IMR-90 (cell line): ENCODE data around the gene LGALS1. TPM values are rescaled to one million over a fixed set of nuclear protein-coding genes. Genes with fewer than 3 reads are reported as not detected.

Source experiments
- ATAC-seq: fragments of 200-7000 bp; cut with Tn5 transposase; 2 replicates; pipeline ENCODE4 v1.9.1; 2020; ENCODE audit warnings: low read depth, mild to moderate bottlenecking, moderate library complexity
- BruUV-seq: library from RNA; stranded (reverse); fragments of 400-500 nt; replicated peaks from 2 replicates; lab custom pipeline; 2021; lab: Mats Ljungman, UMichigan
- CTCF ChIA-PET: fragments of 300-600 bp; formaldehyde crosslinking; extraction: SDS; loops from one replicate; lab custom pipeline; 2021; ENCODE audit warnings: antibody characterized with exemption; lab: Yijun Ruan, JAX
- POLR2A ChIA-PET: fragments of 300-600 bp; sonication (Branson Sonifier 250); formaldehyde crosslinking; loops from one replicate; lab custom pipeline; 2022; ENCODE audit warnings: antibody characterized with exemption; ENCODE audit not compliant: unreplicated experiment; lab: Charles Lee
- DNase-seq: peaks from one replicate; pipeline ENCODE4 v3.0.0; 2013
- H2AFZ ChIP-seq: replicated peaks from 2 replicates; pipeline ENCODE3; 2013; ENCODE audit warnings: low read length, mild to moderate bottlenecking; ENCODE audit not compliant: poor library complexity
- H2AK5ac ChIP-seq: 2 replicates; pipeline ENCODE4 v1.6.1; 2013; ENCODE audit warnings: low read depth, low read length, inconsistent platforms
- H2AK9ac ChIP-seq: replicated peaks from 2 replicates; pipeline ENCODE3; 2013; ENCODE audit warnings: mild to moderate bottlenecking, low read depth, low read length, moderate library complexity; ENCODE audit not compliant: poor library complexity
- H2BK120ac ChIP-seq: 2 replicates; pipeline ENCODE4 v1.6.1; 2013; ENCODE audit warnings: low read depth, low read length, inconsistent platforms
- H2BK15ac ChIP-seq: 3 replicates; pipeline ENCODE4 v1.6.1; 2013; ENCODE audit warnings: low read depth, low read length, inconsistent platforms
- H2BK20ac ChIP-seq: 2 replicates; pipeline ENCODE4 v1.6.1; 2013; ENCODE audit warnings: low read depth, mild to moderate bottlenecking, inconsistent platforms, low read length, moderate library complexity
- H2BK5ac ChIP-seq: 2 replicates; pipeline ENCODE4 v1.6.1; 2013; ENCODE audit warnings: mild to moderate bottlenecking, low read depth, low read length, inconsistent platforms; ENCODE audit not compliant: poor library complexity, severe bottlenecking
- H3K14ac ChIP-seq: replicated peaks from 2 replicates; pipeline ENCODE4 v1.6.1; 2013; ENCODE audit warnings: low read depth, low read length, inconsistent platforms
- H3K18ac ChIP-seq: 2 replicates; pipeline ENCODE4 v1.6.1; 2013; ENCODE audit warnings: low read depth, low read length, control low read depth
- H3K23ac ChIP-seq: 2 replicates; pipeline ENCODE4 v1.6.1; 2013; ENCODE audit warnings: low read depth, low read length, inconsistent platforms
- H3K27ac ChIP-seq: 2 replicates; pipeline ENCODE4 v1.5.1; 2013; ENCODE audit warnings: mild to moderate bottlenecking, control low read depth, low read length; ENCODE audit not compliant: insufficient read depth
- H3K27me3 ChIP-seq: 2 replicates; pipeline ENCODE4 v1.6.1; 2013; ENCODE audit warnings: low read length; ENCODE audit not compliant: control insufficient read depth, insufficient read depth
- H3K36me3 ChIP-seq: 2 replicates; pipeline ENCODE4 v1.6.1; 2013; ENCODE audit warnings: low read length, mixed read lengths; ENCODE audit not compliant: control insufficient read depth, insufficient read depth
- H3K4ac ChIP-seq: 2 replicates; pipeline ENCODE4 v1.6.1; 2013; ENCODE audit warnings: low read depth, low read length, inconsistent platforms
- H3K4me1 ChIP-seq: 2 replicates; pipeline ENCODE4 v1.6.1; 2013; ENCODE audit warnings: low read length, mixed read lengths; ENCODE audit not compliant: control insufficient read depth, insufficient read depth
- H3K4me2 ChIP-seq: 2 replicates; pipeline ENCODE4 v1.6.1; 2013; ENCODE audit warnings: low read depth, mild to moderate bottlenecking, control low read depth, low read length, moderate library complexity
- H3K4me3 ChIP-seq: 2 replicates; pipeline ENCODE4 v1.5.1; 2013; ENCODE audit warnings: low read depth, mild to moderate bottlenecking, control low read depth, low read length, moderate library complexity; ENCODE audit not compliant: insufficient read depth
- H3K56ac ChIP-seq: 2 replicates; pipeline ENCODE4 v1.6.1; 2013; ENCODE audit warnings: low read length, inconsistent platforms; ENCODE audit not compliant: insufficient read depth; ENCODE audit errors: extremely low read depth
- H3K79me1 ChIP-seq, 2 experiments: 2 replicates each; pipeline ENCODE4 v1.6.1; 2013; ENCODE audit warnings: low read length in 2 of 2, inconsistent platforms in 1 of 2, low read depth in 1 of 2
- H3K9ac ChIP-seq: 2 replicates; pipeline ENCODE4 v1.6.1; 2013; ENCODE audit warnings: low read depth, low read length, control low read depth
- H3K9me1 ChIP-seq: 2 replicates; pipeline ENCODE4 v1.6.1; 2013; ENCODE audit warnings: low read length, inconsistent platforms; ENCODE audit not compliant: insufficient read depth
- H3K9me3 ChIP-seq: 2 replicates; pipeline ENCODE4 v1.6.1; 2013; ENCODE audit warnings: low read length; ENCODE audit not compliant: control insufficient read depth, insufficient read depth
- H4K20me1 ChIP-seq: 2 replicates; pipeline ENCODE4 v1.6.1; 2013; ENCODE audit warnings: low read length, inconsistent platforms; ENCODE audit not compliant: insufficient read depth
- H4K5ac ChIP-seq: 2 replicates; pipeline ENCODE4 v1.6.1; 2013; ENCODE audit warnings: mild to moderate bottlenecking, low read depth, low read length, control low read depth
- H4K8ac ChIP-seq, 2 experiments: 2 replicates each; pipeline ENCODE4 v1.6.1; 2013; ENCODE audit warnings: low read depth in 2 of 2, low read length in 2 of 2, control low read depth in 1 of 2, inconsistent platforms in 1 of 2
- H4K91ac ChIP-seq: 2 replicates; pipeline ENCODE4 v1.6.1; 2013; ENCODE audit warnings: low read depth, low read length, inconsistent platforms; ENCODE audit not compliant: insufficient read depth
- BHLHE40 ChIP-seq: fragments of 150-350 bp; IDR thresholded peaks from 2 replicates; pipeline ENCODE4 v1.6.1; 2016; ENCODE audit warnings: mild to moderate bottlenecking, low read depth, low read length
- CTCF ChIP-seq: conservative IDR thresholded peaks from 2 replicates; pipeline ENCODE4 v1.5.1; 2012; ENCODE audit warnings: mild to moderate bottlenecking, low read depth, low read length, improper control_type of control experiment
- FOS ChIP-seq: fragments of 150-350 bp; IDR thresholded peaks from 2 replicates; pipeline ENCODE4 v1.6.1; 2016; ENCODE audit warnings: low read depth, low read length
- MAFK ChIP-seq: IDR thresholded peaks from 2 replicates; pipeline ENCODE4 v1.6.1; 2012; ENCODE audit warnings: low read depth, low read length, improper control_type of control experiment
- MAZ ChIP-seq: IDR thresholded peaks from 2 replicates; pipeline ENCODE4 v1.6.1; 2012; ENCODE audit warnings: low read depth, mild to moderate bottlenecking, low read length, improper control_type of control experiment, moderate library complexity, borderline replicate concordance
- MXI1 ChIP-seq: IDR thresholded peaks from 2 replicates; pipeline ENCODE4 v1.6.1; 2012; ENCODE audit warnings: low read depth, mild to moderate bottlenecking, low read length, moderate library complexity, borderline replicate concordance
- NFE2L2 ChIP-seq: fragments of 150-350 bp; IDR thresholded peaks from 2 replicates; pipeline ENCODE4 v1.6.1; 2016; ENCODE audit warnings: low read depth, mild to moderate bottlenecking, low read length
- POLR2A ChIP-seq: IDR thresholded peaks from 2 replicates; pipeline ENCODE4 v1.6.1; 2012; ENCODE audit warnings: mild to moderate bottlenecking, low read depth, low read length
- RAD21 ChIP-seq: IDR thresholded peaks from 2 replicates; pipeline ENCODE4 v1.6.1; 2012; ENCODE audit warnings: low read length, improper control_type of control experiment
- RFX5 ChIP-seq: IDR thresholded peaks from 2 replicates; pipeline ENCODE4 v1.8.0; 2012; ENCODE audit warnings: low read depth, mild to moderate bottlenecking, low read length, moderate library complexity
- SMC3 ChIP-seq: fragments of 150-350 bp; IDR thresholded peaks from 2 replicates; pipeline ENCODE4 v1.6.1; 2016; ENCODE audit warnings: low read depth, mild to moderate bottlenecking, antibody characterized with exemption, low read length, moderate library complexity
- WGBS, 2 experiments: methylation state at CpG; one replicate each; pipeline versions ENCODE4 v1.1.5 to v1.1.7; 2013; ENCODE audit warnings: missing lambda C conversion rate in 2 of 2; ENCODE audit not compliant: insufficient read length in 1 of 2; ENCODE audit errors: extremely low coverage in 2 of 2; 5-methylcytosine and 5-hydroxymethylcytosine counted together
- dilution Hi-C: fragments of 300-500 bp; cut with HindIII; formaldehyde crosslinking; loops from one replicate; pipeline ENCODE4 v1.14.3; 2018; ENCODE audit warnings: low sequenced_read_pairs; ENCODE audit not compliant: unreplicated experiment
- in situ Hi-C: fragments of 300-500 bp; cut with MboI; formaldehyde crosslinking; loops from 3 replicates; pipeline ENCODE4 v1.14.3; 2019; ENCODE audit warnings: low sequenced_read_pairs, inconsistent platforms, mixed read lengths
- intact Hi-C: fragments of 100-400 bp; cut with micrococcal nuclease; formaldehyde crosslinking; loops from 2 replicates; pipeline ENCODE4 v1.10.0; 2022
- polyA plus RNA-seq, 3 experiments: library from polyadenylated mRNA; depleted of rRNA; stranded (reverse); fragments of >200 nt; gene quantifications; 2 replicates each; pipeline ENCODE4 v1.2.3, GENCODE V29; 2012; ENCODE audit warnings: low replicate concordance in 1 of 3
- total RNA-seq: library from RNA; depleted of rRNA; stranded (reverse); fragments of >200 nt; gene quantifications from 2 replicates; pipeline ENCODE4 v1.2.3, GENCODE V29; 2012
- TF ChIP-seq, protein P1 (sequence below): fragments of 150-350 bp; IDR thresholded peaks from 2 replicates; pipeline ENCODE4 v1.6.1; 2017; ENCODE audit warnings: mild to moderate bottlenecking, antibody characterized with exemption, low read length, low read depth
- TF ChIP-seq, protein P2 (sequence below): fragments of 150-350 bp; IDR thresholded peaks from 2 replicates; pipeline ENCODE4 v1.6.1; 2016; ENCODE audit warnings: low read depth, mild to moderate bottlenecking, low read length, moderate library complexity, borderline replicate concordance

Gene LGALS1
- total and polyA plus RNA-seq, 2 of the 4 experiments (the other 2 are of a cell fraction) = 11,896 to 15,383 TPM

DNA sequence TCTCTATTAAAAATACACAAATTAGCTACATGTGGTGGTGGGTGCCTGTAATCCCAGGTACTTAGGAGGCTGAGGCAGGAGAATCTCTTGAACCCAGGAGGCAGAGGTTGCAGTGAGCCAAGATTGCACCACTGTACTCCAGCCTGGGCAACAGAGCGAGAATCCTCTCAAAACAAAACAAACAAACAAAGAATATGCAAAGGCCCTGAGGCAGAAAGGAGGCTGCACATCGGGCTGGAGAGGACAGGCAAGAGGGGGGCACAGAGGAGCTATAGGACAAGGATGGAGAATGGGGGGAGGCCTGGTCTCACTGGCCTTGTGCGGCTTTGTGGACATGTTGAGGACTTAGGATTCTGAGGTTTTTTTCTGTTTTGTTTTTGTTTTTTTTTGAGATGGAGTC is 29.8 kb downstream of the LGALS1 start:
- Histone ChIP-seq H4K5ac (no peak overlapping the region), H3K18ac (no peak overlapping the region), H3K79me1 (no peaks in the 10 kb centered on the region), H3K4me2 (no peak overlapping the region), H3K9me3 (no peaks in the 10 kb centered on the region), H4K91ac (no peak overlapping the region), H3K56ac (no peak overlapping the region), H3K27ac (no peak overlapping the region), H4K20me1 (no peaks in the 10 kb centered on the region), H2BK15ac (no peak overlapping the region), H3K4me3 (no peak overlapping the region), H3K4me1 (peaks cover 4% of the 10 kb centered on the region; the same call in 1 of the 2 replicates), H2BK120ac (no peak overlapping the region), H3K14ac (no peak overlapping the region), H3K36me3 (no peaks in the 10 kb centered on the region), H3K9me1 (peaks cover 7% of the 10 kb centered on the region; the same call in 1 of the 2 replicates), H4K8ac (no peak overlapping the region), H2AK9ac (no peak overlapping the region), H2BK5ac (no peak overlapping the region), H3K9ac (no peak overlapping the region), H2AFZ (no peak overlapping the region), H2BK20ac (no peak overlapping the region), H3K27me3 (no peaks in the 10 kb centered on the region), H2AK5ac (no peak overlapping the region), H3K23ac (no peak overlapping the region), H3K4ac (no peak overlapping the region)
- no peak for ATAC-seq
- BruUV-seq = no TSS peak
- in situ Hi-C loops (no loop called here), dilution Hi-C loops (no loop called here), intact Hi-C loops (no loop called here)
- TF ChIP-seq POLR2A = no peak
- no peak for TF ChIP-seq FOS
- TF ChIP-seq, protein P1, sequence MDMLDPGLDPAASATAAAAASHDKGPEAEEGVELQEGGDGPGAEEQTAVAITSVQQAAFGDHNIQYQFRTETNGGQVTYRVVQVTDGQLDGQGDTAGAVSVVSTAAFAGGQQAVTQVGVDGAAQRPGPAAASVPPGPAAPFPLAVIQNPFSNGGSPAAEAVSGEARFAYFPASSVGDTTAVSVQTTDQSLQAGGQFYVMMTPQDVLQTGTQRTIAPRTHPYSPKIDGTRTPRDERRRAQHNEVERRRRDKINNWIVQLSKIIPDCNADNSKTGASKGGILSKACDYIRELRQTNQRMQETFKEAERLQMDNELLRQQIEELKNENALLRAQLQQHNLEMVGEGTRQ = no peak
- TF ChIP-seq BHLHE40 = no peak
- no peak for TF ChIP-seq RFX5
- no peak for TF ChIP-seq SMC3
- no peak for TF ChIP-seq MAFK
- TF ChIP-seq CTCF = no peak
- TF ChIP-seq NFE2L2 = no peak
- no peak for TF ChIP-seq MXI1
- TF ChIP-seq, protein P2, sequence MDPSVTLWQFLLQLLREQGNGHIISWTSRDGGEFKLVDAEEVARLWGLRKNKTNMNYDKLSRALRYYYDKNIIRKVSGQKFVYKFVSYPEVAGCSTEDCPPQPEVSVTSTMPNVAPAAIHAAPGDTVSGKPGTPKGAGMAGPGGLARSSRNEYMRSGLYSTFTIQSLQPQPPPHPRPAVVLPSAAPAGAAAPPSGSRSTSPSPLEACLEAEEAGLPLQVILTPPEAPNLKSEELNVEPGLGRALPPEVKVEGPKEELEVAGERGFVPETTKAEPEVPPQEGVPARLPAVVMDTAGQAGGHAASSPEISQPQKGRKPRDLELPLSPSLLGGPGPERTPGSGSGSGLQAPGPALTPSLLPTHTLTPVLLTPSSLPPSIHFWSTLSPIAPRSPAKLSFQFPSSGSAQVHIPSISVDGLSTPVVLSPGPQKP = no peak
- no peak for TF ChIP-seq RAD21
- TF ChIP-seq MAZ = no peak
- no peak for DNase-seq
- ChIA-PET POLR2A (no interaction called here), CTCF (no interaction called here)
- WGBS, 2 experiments = no CpG with 5 or more reads among the region's 3 CpGs
